IMR-90 (cell line): Measurements from ENCODE around the gene SUB1. TPM values are rescaled to one million over a fixed set of nuclear protein-coding genes. Genes with fewer than 3 reads are reported as not detected.

Experiments
- ATAC-seq: fragments of 200-7000 bp; cut with Tn5 transposase; 2 replicates; pipeline ENCODE4 v1.9.1; 2020; ENCODE audit warnings: low read depth, mild to moderate bottlenecking, moderate library complexity
- BruUV-seq: library from RNA; stranded (reverse); fragments of 400-500 nt; replicated peaks from 2 replicates; lab custom pipeline; 2021; lab: Mats Ljungman, UMichigan
- CTCF ChIA-PET: fragments of 300-600 bp; formaldehyde crosslinking; extraction: SDS; loops from one replicate; lab custom pipeline; 2021; ENCODE audit warnings: antibody characterized with exemption; lab: Yijun Ruan, JAX
- POLR2A ChIA-PET: fragments of 300-600 bp; sonication (Branson Sonifier 250); formaldehyde crosslinking; loops from one replicate; lab custom pipeline; 2022; ENCODE audit warnings: antibody characterized with exemption; ENCODE audit not compliant: unreplicated experiment; lab: Charles Lee
- DNase-seq: peaks from one replicate; pipeline ENCODE4 v3.0.0; 2013
- H2AFZ ChIP-seq: replicated peaks from 2 replicates; pipeline ENCODE3; 2013; ENCODE audit warnings: low read length, mild to moderate bottlenecking; ENCODE audit not compliant: poor library complexity
- H2AK5ac ChIP-seq: 2 replicates; pipeline ENCODE4 v1.6.1; 2013; ENCODE audit warnings: low read depth, low read length, inconsistent platforms
- H2AK9ac ChIP-seq: replicated peaks from 2 replicates; pipeline ENCODE3; 2013; ENCODE audit warnings: mild to moderate bottlenecking, low read depth, low read length, moderate library complexity; ENCODE audit not compliant: poor library complexity
- H2BK120ac ChIP-seq: 2 replicates; pipeline ENCODE4 v1.6.1; 2013; ENCODE audit warnings: low read depth, low read length, inconsistent platforms
- H2BK15ac ChIP-seq: 3 replicates; pipeline ENCODE4 v1.6.1; 2013; ENCODE audit warnings: low read depth, low read length, inconsistent platforms
- H2BK20ac ChIP-seq: 2 replicates; pipeline ENCODE4 v1.6.1; 2013; ENCODE audit warnings: low read depth, mild to moderate bottlenecking, inconsistent platforms, low read length, moderate library complexity
- H2BK5ac ChIP-seq: 2 replicates; pipeline ENCODE4 v1.6.1; 2013; ENCODE audit warnings: mild to moderate bottlenecking, low read depth, low read length, inconsistent platforms; ENCODE audit not compliant: poor library complexity, severe bottlenecking
- H3K14ac ChIP-seq: replicated peaks from 2 replicates; pipeline ENCODE4 v1.6.1; 2013; ENCODE audit warnings: low read depth, low read length, inconsistent platforms
- H3K18ac ChIP-seq: 2 replicates; pipeline ENCODE4 v1.6.1; 2013; ENCODE audit warnings: low read depth, low read length, control low read depth
- H3K23ac ChIP-seq: 2 replicates; pipeline ENCODE4 v1.6.1; 2013; ENCODE audit warnings: low read depth, low read length, inconsistent platforms
- H3K27ac ChIP-seq: 2 replicates; pipeline ENCODE4 v1.5.1; 2013; ENCODE audit warnings: mild to moderate bottlenecking, control low read depth, low read length; ENCODE audit not compliant: insufficient read depth
- H3K27me3 ChIP-seq: 2 replicates; pipeline ENCODE4 v1.6.1; 2013; ENCODE audit warnings: low read length; ENCODE audit not compliant: control insufficient read depth, insufficient read depth
- H3K36me3 ChIP-seq: 2 replicates; pipeline ENCODE4 v1.6.1; 2013; ENCODE audit warnings: low read length, mixed read lengths; ENCODE audit not compliant: control insufficient read depth, insufficient read depth
- H3K4ac ChIP-seq: 2 replicates; pipeline ENCODE4 v1.6.1; 2013; ENCODE audit warnings: low read depth, low read length, inconsistent platforms
- H3K4me1 ChIP-seq: 2 replicates; pipeline ENCODE4 v1.6.1; 2013; ENCODE audit warnings: low read length, mixed read lengths; ENCODE audit not compliant: control insufficient read depth, insufficient read depth
- H3K4me2 ChIP-seq: 2 replicates; pipeline ENCODE4 v1.6.1; 2013; ENCODE audit warnings: low read depth, mild to moderate bottlenecking, control low read depth, low read length, moderate library complexity
- H3K4me3 ChIP-seq: 2 replicates; pipeline ENCODE4 v1.5.1; 2013; ENCODE audit warnings: low read depth, mild to moderate bottlenecking, control low read depth, low read length, moderate library complexity; ENCODE audit not compliant: insufficient read depth
- H3K56ac ChIP-seq: 2 replicates; pipeline ENCODE4 v1.6.1; 2013; ENCODE audit warnings: low read length, inconsistent platforms; ENCODE audit not compliant: insufficient read depth; ENCODE audit errors: extremely low read depth
- H3K79me1 ChIP-seq, 2 experiments: 2 replicates each; pipeline ENCODE4 v1.6.1; 2013; ENCODE audit warnings: low read length in 2 of 2, inconsistent platforms in 1 of 2, low read depth in 1 of 2
- H3K9ac ChIP-seq: 2 replicates; pipeline ENCODE4 v1.6.1; 2013; ENCODE audit warnings: low read depth, low read length, control low read depth
- H3K9me1 ChIP-seq: 2 replicates; pipeline ENCODE4 v1.6.1; 2013; ENCODE audit warnings: low read length, inconsistent platforms; ENCODE audit not compliant: insufficient read depth
- H3K9me3 ChIP-seq: 2 replicates; pipeline ENCODE4 v1.6.1; 2013; ENCODE audit warnings: low read length; ENCODE audit not compliant: control insufficient read depth, insufficient read depth
- H4K20me1 ChIP-seq: 2 replicates; pipeline ENCODE4 v1.6.1; 2013; ENCODE audit warnings: low read length, inconsistent platforms; ENCODE audit not compliant: insufficient read depth
- H4K5ac ChIP-seq: 2 replicates; pipeline ENCODE4 v1.6.1; 2013; ENCODE audit warnings: mild to moderate bottlenecking, low read depth, low read length, control low read depth
- H4K8ac ChIP-seq, 2 experiments: 2 replicates each; pipeline ENCODE4 v1.6.1; 2013; ENCODE audit warnings: low read depth in 2 of 2, low read length in 2 of 2, control low read depth in 1 of 2, inconsistent platforms in 1 of 2
- H4K91ac ChIP-seq: 2 replicates; pipeline ENCODE4 v1.6.1; 2013; ENCODE audit warnings: low read depth, low read length, inconsistent platforms; ENCODE audit not compliant: insufficient read depth
- CHD1 ChIP-seq: IDR thresholded peaks from 2 replicates; pipeline ENCODE4 v1.6.1; 2012; ENCODE audit warnings: low read depth, low read length, improper control_type of control experiment
- FOS ChIP-seq: fragments of 150-350 bp; IDR thresholded peaks from 2 replicates; pipeline ENCODE4 v1.6.1; 2016; ENCODE audit warnings: low read depth, low read length
- MXI1 ChIP-seq: IDR thresholded peaks from 2 replicates; pipeline ENCODE4 v1.6.1; 2012; ENCODE audit warnings: low read depth, mild to moderate bottlenecking, low read length, moderate library complexity, borderline replicate concordance
- SMC3 ChIP-seq: fragments of 150-350 bp; IDR thresholded peaks from 2 replicates; pipeline ENCODE4 v1.6.1; 2016; ENCODE audit warnings: low read depth, mild to moderate bottlenecking, antibody characterized with exemption, low read length, moderate library complexity
- WGBS, 2 experiments: methylation state at CpG; one replicate each; pipeline versions ENCODE4 v1.1.5 to v1.1.7; 2013; ENCODE audit warnings: missing lambda C conversion rate in 2 of 2; ENCODE audit not compliant: insufficient read length in 1 of 2; ENCODE audit errors: extremely low coverage in 2 of 2; 5-methylcytosine and 5-hydroxymethylcytosine counted together
- dilution Hi-C: fragments of 300-500 bp; cut with HindIII; formaldehyde crosslinking; loops from one replicate; pipeline ENCODE4 v1.14.3; 2018; ENCODE audit warnings: low sequenced_read_pairs; ENCODE audit not compliant: unreplicated experiment
- in situ Hi-C: fragments of 300-500 bp; cut with MboI; formaldehyde crosslinking; loops from 3 replicates; pipeline ENCODE4 v1.14.3; 2019; ENCODE audit warnings: low sequenced_read_pairs, inconsistent platforms, mixed read lengths
- intact Hi-C: fragments of 100-400 bp; cut with micrococcal nuclease; formaldehyde crosslinking; loops from 2 replicates; pipeline ENCODE4 v1.10.0; 2022
- polyA plus RNA-seq, 3 experiments: library from polyadenylated mRNA; depleted of rRNA; stranded (reverse); fragments of >200 nt; gene quantifications; 2 replicates each; pipeline ENCODE4 v1.2.3, GENCODE V29; 2012; ENCODE audit warnings: low replicate concordance in 1 of 3
- total RNA-seq: library from RNA; depleted of rRNA; stranded (reverse); fragments of >200 nt; gene quantifications from 2 replicates; pipeline ENCODE4 v1.2.3, GENCODE V29; 2012
- TF ChIP-seq, protein P1 (sequence below): fragments of 150-350 bp; IDR thresholded peaks from 2 replicates; pipeline ENCODE4 v1.6.1; 2016; ENCODE audit warnings: low read depth, mild to moderate bottlenecking, low read length, moderate library complexity, borderline replicate concordance

Gene SUB1
- total and polyA plus RNA-seq, 2 of the 4 experiments (the other 2 are of a cell fraction), result 19.5 to 155 TPM

DNA sequence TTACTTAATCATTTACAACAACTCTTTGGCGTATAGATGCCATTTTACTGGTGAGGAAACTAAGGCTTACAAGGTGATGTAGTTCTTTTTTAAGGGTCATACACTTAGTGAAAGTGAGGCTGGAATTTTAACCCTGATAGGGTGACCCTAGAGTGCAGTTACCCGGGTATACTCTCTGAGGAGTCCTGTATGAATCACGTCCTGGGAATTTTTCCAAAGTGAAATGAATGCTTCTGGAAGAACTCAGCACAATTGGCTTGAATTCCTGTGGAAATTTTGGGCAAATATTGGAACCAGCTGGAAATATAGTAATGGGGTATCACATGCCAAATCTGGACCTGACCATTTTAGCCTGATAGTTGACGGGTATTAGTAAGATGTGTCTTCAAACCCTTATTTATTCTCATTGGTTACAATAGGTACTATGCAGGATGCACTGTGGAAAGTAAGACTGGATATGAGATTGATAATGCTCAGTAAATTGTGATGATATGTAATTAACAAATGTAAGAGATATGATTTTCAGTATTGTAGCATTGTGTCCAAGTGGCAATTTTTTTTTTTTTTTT lies 14.8 kb downstream of the SUB1 start:
- ChIA-PET CTCF (interaction anchor here (2.1 kb wide), 1 partner anchor 10 kb away, joined by 7 read pairs; no protein-coding TSS in a partner anchor), POLR2A (interaction anchor here (0.5 kb wide), 1 partner anchor 95 kb away, joined by 3 read pairs; no protein-coding TSS in a partner anchor)
- H3K9ac ChIP-seq, result no peak overlapping the region
- no peak overlapping the region for H3K4me3 ChIP-seq
- in situ Hi-C loops, result no loop called here
- no peaks in the 10 kb centered on the region for H3K9me1 ChIP-seq
- peak; percentile 93 for ATAC-seq
- H3K27ac ChIP-seq, result peak overlapping the region; percentile 15; the same call in 1 of the 2 replicates
- no peak overlapping the region for H2BK15ac ChIP-seq
- no peak for TF ChIP-seq CHD1
- TF ChIP-seq SMC3, result no peak
- TF ChIP-seq MXI1, result no peak
- TF ChIP-seq FOS, result 0 out of 2 replicates have a peak, but pooled peaks have one; percentile 11
- TF ChIP-seq, protein P1, sequence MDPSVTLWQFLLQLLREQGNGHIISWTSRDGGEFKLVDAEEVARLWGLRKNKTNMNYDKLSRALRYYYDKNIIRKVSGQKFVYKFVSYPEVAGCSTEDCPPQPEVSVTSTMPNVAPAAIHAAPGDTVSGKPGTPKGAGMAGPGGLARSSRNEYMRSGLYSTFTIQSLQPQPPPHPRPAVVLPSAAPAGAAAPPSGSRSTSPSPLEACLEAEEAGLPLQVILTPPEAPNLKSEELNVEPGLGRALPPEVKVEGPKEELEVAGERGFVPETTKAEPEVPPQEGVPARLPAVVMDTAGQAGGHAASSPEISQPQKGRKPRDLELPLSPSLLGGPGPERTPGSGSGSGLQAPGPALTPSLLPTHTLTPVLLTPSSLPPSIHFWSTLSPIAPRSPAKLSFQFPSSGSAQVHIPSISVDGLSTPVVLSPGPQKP, result no peak
- no peak overlapping the region for H3K14ac ChIP-seq
- H3K4me1 ChIP-seq, result peaks cover 1% of the 10 kb centered on the region; the same call in 1 of the 2 replicates
- intact Hi-C loops, result no loop called here
- H2AK9ac ChIP-seq, result no peak overlapping the region
- 0% methylated on average over 2 of the region's 4 CpGs; no CpG with 5 or more reads in 1 of the 2 experiments for WGBS, 2 experiments
- no TSS peak for BruUV-seq
- dilution Hi-C loops, result no loop called here
- no peak overlapping the region for H3K23ac ChIP-seq
- no peak overlapping the region for H2BK120ac ChIP-seq
- H4K5ac ChIP-seq, result no peak overlapping the region
- no peak overlapping the region for H3K4ac ChIP-seq
- no peak overlapping the region for H2BK20ac ChIP-seq
- no peak overlapping the region for H2AK5ac ChIP-seq
- no peak overlapping the region for H3K18ac ChIP-seq
- no peak overlapping the region for H4K91ac ChIP-seq
- peak; percentile 86 for DNase-seq
- peaks cover 25% of the 10 kb centered on the region; the same call in 1 of the 2 replicates for H4K20me1 ChIP-seq
- H3K36me3 ChIP-seq, result peaks cover 15% of the 10 kb centered on the region
- H3K27me3 ChIP-seq, result no peaks in the 10 kb centered on the region
- H4K8ac ChIP-seq, result no peak overlapping the region
- peak overlapping the region; percentile 5 for H2BK5ac ChIP-seq
- H3K9me3 ChIP-seq, result no peaks in the 10 kb centered on the region
- peaks cover 8 to 46% of the 10 kb centered on the region in 2 experiments for H3K79me1 ChIP-seq
- no peak overlapping the region for H2AFZ ChIP-seq
- H3K4me2 ChIP-seq, result peak overlapping the region; percentile 49; the same call in 1 of the 2 replicates
- H3K56ac ChIP-seq, result no peak overlapping the region
